Neural cell (in vitro differentiated cells): ENCODE measurements around the gene KDM3B.

Experiments
- CTCF ChIP-seq: fragments of 450-650 bp; IDR thresholded peaks from 2 replicates; pipeline ENCODE4 v1.5.1; 2014; ENCODE audit warnings: antibody characterized with exemption, mild to moderate bottlenecking, moderate library complexity; ENCODE audit not compliant: poor library complexity, severe bottlenecking
- EP300 ChIP-seq: fragments of 450-650 bp; conservative IDR thresholded peaks from 2 replicates; pipeline ENCODE4 v1.6.1; 2014; ENCODE audit warnings: antibody characterized with exemption, mild to moderate bottlenecking, moderate library complexity; ENCODE audit not compliant: poor library complexity, severe bottlenecking
- EZH2 ChIP-seq: fragments of 200-600, 300-800 bp; shearing (Covaris generic), sonication (generic); IDR thresholded peaks from 2 replicates; pipeline ENCODE4 v1.6.1; 2014; ENCODE audit warnings: antibody characterized with exemption, low read length, borderline replicate concordance, mild to moderate bottlenecking; ENCODE audit not compliant: insufficient read depth, poor library complexity, severe bottlenecking
- POLR2AphosphoS5 ChIP-seq: IDR thresholded peaks from 2 replicates; pipeline ENCODE4 v1.6.1; 2012
- RAD21 ChIP-seq: fragments of 450-650 bp; conservative IDR thresholded peaks from 2 replicates; pipeline ENCODE4 v1.6.1; 2014; ENCODE audit warnings: antibody characterized with exemption, mild to moderate bottlenecking, moderate library complexity
- REST ChIP-seq: IDR thresholded peaks from 2 replicates; pipeline ENCODE4 v1.6.1; 2012; ENCODE audit warnings: borderline replicate concordance

GRCh38 chr5:138336952-138337684 lies 15.4 kb upstream of the KDM3B start:
- TF ChIP-seq CTCF (no peak), RAD21 (no peak), POLR2AphosphoS5 (no peak), EZH2 (no peak), EP300 (peak; percentile 74), REST (no peak)
